Measurements from ENCODE around the gene STK32B. TPM values are rescaled to one million over a fixed set of nuclear protein-coding genes. Genes with fewer than 3 reads are reported as not detected.
A peak's percentile ranks its signal among the peaks of the same experiment; 100 is the strongest.

STK32B gene
- total and polyA plus RNA-seq, 9 of the 15 experiments (the other 6 are each of a cell fraction or from before 2014, with no cell fraction given): 0.03 to 0.20 (median 0.07) TPM; not detected in 2

- TF ChIP-seq ZNF280B (CRISPR knock-in tag; IDR thresholded peaks at IDR 0.05) (no peak), HES1 (IDR thresholded peaks at IDR 0.05; ENCODE audit: low read depth) (no peak), ZNF354B (CRISPR knock-in tag; IDR thresholded peaks at IDR 0.05) (no peak), PHF8 (IDR thresholded peaks at IDR 0.05; ENCODE audit: borderline replicate concordance, low read length) (no peak), SMC3 (conservative IDR thresholded peaks at IDR 0.05; ENCODE audit: insufficient read depth, low read depth, low read length) (no peak), ZC3H11A (IDR thresholded peaks at IDR 0.05; ENCODE audit: low read depth, low read length) (no peak), PHB2 (IDR thresholded peaks at IDR 0.05; ENCODE audit: low read depth) (no peak), ZNF311 (CRISPR knock-in tag; IDR thresholded peaks at IDR 0.05) (no peak), MTF1 (CRISPR knock-in tag; IDR thresholded peaks at IDR 0.05; ENCODE audit: borderline replicate concordance) (no peak), ZKSCAN3 (CRISPR knock-in tag; IDR thresholded peaks at IDR 0.05) (no peak), HNRNPK (IDR thresholded peaks at IDR 0.05; ENCODE audit: low read depth, low read length, poor library complexity, severe bottlenecking) (no peak), ZBTB26 (CRISPR knock-in tag; IDR thresholded peaks at IDR 0.05) (no peak), NFIC (IDR thresholded peaks at IDR 0.05) (peak; percentile 39), USF2 (CRISPR knock-in tag; IDR thresholded peaks at IDR 0.05) (no peak), CC2D1A (IDR thresholded peaks at IDR 0.05) (no peak), ZNF24 (IDR thresholded peaks at IDR 0.05) (peak; percentile 53; the same call in 1 of the 2 replicates), GATA2 (CRISPR knock-in tag; IDR thresholded peaks at IDR 0.05) (peak; percentile 60), ID3 (CRISPR knock-in tag; IDR thresholded peaks at IDR 0.05) (no peak), ID3 (tag; IDR thresholded peaks at IDR 0.05) (no peak), PHTF2 (CRISPR knock-in tag; IDR thresholded peaks at IDR 0.05) (no peak), ZNF699 (CRISPR knock-in tag; IDR thresholded peaks at IDR 0.05; ENCODE audit: insufficient replicate concordance) (no peak), ETV6 (IDR thresholded peaks at IDR 0.05; ENCODE audit: borderline replicate concordance in 1 of 2, low read depth in 2 of 2, low read length in 1 of 2) (no peak), ETV6 (CRISPR knock-in tag; IDR thresholded peaks at IDR 0.05; ENCODE audit: borderline replicate concordance) (no peak), ILF3 (IDR thresholded peaks at IDR 0.05; ENCODE audit: borderline replicate concordance) (no peak), EP400 (IDR thresholded peaks at IDR 0.05) (no peak)
Measured at GRCh38 chr4:5037553-5038551, 13.4 kb upstream of the STK32B start (continued).
